ENCODE data around the gene IDUA.
A peak's percentile ranks its signal among the peaks of the same experiment; 100 is the strongest.

The IDUA gene

DNA sequence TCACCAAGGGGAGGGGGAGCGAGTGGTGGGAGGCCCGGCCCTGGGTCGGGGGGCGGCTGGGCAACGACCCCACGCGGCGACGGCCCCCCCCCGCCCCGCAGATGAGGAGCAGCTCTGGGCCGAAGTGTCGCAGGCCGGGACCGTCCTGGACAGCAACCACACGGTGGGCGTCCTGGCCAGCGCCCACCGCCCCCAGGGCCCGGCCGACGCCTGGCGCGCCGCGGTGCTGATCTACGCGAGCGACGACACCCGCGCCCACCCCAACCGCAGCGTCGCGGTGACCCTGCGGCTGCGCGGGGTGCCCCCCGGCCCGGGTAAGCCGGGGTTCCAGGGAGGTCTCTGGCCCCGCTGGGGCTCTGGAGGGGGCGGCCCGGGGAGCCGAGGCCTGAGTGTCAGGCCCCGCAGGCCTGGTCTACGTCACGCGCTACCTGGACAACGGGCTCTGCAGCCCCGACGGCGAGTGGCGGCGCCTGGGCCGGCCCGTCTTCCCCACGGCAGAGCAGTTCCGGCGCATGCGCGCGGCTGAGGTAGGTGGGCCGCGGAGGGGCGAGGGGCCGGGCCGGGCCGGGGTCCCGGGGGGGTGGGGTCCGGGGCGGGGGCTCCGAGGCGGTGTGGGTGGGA lies 15.9 kb downstream of the IDUA start:
- DNase-seq = no peak

GRCh38 chr4:1003271-1004070 lies 16.6 kb downstream of the IDUA start:
- DNase-seq = no peak

DNA sequence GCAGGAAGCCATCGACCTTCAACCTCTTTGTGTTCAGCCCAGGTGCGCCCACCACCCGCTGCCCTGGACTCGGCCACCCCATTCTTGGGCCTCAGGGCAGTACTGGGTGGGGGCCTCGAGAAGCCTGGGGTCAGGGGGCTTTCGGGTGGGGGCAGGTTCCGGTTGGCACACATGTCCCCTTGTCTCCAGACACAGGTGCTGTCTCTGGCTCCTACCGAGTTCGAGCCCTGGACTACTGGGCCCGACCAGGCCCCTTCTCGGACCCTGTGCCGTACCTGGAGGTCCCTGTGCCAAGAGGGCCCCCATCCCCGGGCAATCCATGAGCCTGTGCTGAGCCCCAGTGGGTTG lies 17.2 kb downstream of the IDUA start:
- DNase-seq = no peak

DNA sequence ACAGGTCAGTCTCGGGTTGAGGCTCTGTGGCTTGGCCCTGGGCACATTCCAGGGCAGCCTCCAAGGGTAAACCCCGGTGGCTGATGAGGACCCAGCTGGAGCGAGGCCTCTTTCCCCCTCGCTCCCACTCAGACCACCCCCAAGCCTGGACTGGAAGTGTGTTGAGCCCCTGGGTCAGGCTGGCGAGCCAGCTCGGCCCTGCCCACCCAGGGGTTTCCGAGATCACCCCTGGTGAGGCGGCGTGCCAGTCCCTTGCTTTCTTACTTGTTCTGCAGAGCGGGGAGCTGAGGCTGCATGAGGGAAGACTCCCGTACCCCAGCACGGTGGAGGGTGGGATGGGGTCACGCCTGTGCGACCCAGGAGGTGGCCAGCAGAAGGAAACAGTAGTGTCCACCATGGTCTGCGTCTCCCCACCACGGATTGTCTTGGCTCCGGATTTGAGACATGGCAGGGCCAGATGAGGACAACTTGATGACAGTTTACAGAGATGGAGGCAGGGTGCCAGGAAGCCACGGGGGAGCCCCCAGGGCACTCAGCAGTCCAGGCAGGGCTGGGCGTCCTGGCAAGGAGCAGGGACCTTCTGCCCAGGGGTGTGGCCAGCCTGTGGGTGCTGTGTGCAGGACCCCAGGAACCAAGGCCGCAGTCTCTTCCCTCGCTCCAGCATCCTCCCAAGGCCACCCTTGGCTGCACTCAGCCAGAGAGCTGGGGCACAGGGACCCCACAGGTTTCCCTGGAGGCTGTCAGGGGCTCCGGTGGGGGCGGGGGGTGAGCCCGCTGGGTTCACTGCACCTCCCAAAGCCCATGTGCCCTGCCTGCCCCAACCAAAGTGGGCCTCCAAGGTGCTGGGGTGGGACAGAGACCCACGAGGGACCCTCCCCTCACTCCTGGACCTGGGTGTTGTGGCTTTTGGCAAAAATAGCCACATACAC lies 18.0 kb downstream of the IDUA start:
- no peak for DNase-seq

DNA sequence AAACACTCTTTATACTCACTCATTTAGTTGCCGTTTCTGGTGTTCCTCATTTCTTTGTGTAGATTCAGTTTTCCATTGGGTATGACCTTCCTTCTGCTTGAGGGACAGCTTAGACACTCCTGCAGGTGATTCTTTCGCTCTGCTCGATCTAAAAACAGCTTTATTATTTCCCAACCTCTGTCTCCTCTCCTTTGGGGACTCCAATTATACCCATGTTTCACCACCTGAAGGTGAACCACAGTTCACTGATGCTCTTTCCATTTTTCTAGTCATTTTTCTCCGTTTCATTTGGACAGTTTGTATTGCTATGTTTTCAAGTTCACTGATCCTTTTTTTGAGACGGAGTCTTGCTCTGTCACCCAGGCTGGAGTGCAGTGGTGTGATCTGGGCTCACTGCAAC lies 20.0 kb downstream of the IDUA start:
- DNase-seq = no peak

DNA sequence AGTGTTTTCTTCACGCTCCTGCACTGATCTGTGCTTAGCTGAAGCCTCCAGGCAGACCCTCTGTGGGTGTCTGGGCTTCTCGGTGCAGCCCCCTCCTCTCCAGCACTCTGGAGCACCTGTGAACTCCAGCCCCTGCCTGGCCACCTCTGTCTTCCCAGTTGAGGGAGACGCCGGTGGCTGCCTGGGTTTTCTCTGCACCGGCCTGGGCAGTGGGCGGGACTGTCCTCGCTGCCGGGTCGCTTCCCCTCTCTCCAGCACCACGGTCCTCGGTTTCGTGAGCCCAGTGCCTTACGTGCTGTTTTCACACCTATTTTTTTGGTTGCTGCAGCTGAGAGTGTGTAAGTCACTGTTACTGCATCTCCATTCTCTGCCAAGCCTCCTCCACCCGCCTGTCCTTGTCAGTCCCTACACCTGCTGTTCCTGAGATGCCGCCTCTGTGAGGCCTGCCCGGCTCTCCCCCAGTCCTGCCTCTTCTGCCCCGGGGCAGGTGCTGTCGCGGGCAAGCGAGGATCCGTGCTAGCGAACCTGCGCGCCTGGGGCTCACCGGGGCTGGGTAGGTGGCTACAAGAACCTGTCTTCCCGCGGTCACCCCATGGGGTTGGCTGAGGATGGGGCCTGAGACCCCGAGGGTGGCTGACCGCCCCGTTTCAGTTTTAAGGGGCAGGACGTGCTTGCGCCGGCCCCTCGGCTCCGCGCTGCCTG lies 22.1 kb downstream of the IDUA start:
- no peak for DNase-seq

DNA sequence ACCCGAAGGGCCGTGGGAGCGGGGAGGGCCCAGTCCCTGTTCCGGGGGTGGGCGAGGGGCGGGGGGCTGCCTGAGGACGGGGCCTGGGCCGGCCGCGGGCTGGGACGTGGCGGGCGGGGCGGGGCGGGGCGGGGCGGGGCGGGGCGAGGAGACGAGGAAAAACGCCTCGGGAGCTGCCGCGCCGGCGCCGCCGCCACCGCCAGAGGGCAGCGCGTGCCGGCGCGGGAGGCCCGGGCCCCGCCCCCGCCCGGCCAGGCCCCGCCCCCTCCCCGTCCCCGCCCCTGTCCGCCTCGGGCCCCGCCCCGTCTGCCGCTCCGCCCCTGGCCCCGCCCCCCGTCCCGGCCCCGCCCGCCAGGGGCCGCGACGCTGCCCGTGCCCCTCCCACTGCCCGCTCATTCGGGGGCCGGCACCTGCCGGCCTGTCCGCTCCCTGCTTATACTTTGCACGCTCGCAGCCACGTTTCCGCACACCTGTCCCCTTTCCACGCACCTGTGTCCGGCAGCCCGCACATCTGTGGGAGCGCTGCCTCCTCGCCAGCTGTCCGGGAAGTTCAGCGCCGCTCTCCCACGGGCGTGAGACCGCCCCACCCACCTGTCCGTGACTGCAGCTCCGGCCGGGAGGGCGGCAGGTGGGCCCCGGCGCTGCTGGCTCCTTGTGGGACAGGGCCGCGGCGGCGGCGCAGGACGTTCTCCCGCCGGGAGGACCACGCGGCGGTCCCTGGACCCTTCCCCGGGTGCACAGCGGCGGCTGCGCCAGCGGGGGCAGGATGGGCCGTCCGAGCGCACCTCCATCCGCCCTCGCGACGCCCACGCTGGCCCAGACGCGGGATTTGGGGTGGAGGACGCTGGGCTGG lies 22.9 kb downstream of the IDUA start:
- peak; percentile 60 for DNase-seq

DNA sequence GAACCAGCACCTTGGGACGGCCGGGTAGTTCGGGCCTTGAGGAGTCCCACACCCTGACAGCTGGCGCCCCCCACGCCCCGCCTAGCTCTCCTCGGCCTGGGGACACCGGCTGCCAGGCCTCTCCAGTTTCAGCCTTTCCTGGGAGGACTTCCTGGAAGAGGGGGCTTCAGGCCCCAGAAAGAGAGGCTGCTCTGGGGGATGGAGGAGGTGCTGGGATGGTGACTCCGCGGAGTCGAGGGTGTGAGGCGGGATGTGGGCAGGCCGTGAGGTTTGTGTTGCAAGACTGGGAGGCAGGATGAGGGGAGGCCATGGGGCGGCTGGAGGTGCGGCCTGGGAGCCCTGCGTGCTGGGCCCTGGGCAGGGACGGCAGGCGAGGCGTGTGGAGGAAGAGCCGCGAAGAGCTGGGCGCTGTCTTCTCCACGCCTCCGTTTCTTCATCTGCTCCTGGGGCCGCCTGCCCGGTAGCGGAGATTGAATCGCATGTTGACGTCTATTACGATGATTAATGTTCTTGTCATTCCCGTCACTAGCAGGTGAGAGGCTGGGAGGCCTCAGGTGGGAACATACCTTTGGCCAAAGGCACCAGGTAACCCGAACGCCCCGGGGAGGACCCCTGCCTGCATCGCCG lies 23.7 kb downstream of the IDUA start:
- DNase-seq = peak; percentile 78

- peak; percentile 91 for DNase-seq
These were observed 24.3 kb downstream of the IDUA start, which contains the start of gene FGFRL1 for GRCh38 chr4:1011022-1011665. FGFRL1 (plus strand) TSS chr4:1011626; CDS start chr4:1012486, 860 bp downstream.

DNA sequence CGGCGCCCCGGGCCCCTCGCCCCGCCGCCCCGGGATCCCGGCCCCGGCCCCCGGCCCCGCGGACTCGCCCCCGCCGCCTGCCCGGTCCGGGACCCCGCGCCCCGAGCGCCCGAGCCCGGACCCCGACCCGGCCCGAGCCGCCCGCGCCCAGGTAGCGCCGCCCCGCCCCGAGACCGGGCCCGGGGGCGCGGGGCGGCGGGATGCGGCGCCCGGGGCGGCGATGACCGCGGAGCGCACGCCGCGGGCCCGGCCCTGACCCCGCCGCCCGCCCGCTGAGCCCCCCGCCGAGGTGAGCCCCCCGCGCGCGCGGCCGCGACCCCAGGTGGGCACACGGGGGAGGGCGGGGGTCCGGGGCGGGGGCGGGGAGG lies 24.8 kb downstream of the IDUA start:
- DNase-seq = no peak

GRCh38 chr4:1012034-1012739 lies 25.3 kb downstream of the IDUA start:
- DNase-seq = peak; percentile 38

DNA sequence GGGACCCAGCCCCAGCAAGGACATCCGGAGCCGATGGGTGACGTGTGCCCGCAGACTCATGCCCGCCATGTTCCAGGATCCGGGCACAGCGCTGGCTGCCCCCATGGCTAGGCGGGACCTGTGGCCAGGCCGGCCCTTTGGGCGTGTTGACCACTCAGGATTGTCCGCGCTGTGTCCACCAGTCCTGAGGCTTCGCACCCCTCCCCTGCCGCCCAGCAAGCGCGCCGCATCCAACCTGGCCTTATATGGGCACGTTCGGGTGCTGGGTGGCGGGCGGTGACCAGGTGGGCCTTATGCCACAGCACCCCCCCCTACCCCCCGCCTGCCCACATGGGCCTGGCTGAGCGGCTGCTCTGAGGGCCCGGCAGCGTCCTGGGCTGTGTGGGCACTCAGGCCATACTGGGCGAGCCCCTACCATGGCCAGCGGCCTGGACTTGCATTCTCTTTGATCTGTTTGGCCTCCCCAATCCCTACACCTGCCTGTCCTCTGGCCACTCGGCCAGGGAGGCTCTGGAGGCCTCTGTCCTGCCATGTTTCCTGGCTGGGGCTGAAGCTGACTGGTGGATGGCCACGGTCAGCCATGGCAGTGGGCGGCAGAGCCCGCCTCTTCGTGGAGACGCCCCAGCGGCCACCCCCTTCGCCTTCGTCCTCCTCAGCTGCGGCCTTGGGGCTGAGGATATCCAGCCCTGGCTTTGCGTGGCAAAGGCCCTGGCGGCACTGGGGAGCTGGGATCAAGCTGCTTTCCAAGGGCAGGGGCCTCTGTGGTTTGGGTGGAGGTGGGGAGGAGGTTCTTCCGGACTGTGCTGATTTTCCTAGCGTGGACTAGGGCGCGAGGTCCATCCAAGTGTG lies 26.6 kb downstream of the IDUA start:
- no peak for DNase-seq

DNA sequence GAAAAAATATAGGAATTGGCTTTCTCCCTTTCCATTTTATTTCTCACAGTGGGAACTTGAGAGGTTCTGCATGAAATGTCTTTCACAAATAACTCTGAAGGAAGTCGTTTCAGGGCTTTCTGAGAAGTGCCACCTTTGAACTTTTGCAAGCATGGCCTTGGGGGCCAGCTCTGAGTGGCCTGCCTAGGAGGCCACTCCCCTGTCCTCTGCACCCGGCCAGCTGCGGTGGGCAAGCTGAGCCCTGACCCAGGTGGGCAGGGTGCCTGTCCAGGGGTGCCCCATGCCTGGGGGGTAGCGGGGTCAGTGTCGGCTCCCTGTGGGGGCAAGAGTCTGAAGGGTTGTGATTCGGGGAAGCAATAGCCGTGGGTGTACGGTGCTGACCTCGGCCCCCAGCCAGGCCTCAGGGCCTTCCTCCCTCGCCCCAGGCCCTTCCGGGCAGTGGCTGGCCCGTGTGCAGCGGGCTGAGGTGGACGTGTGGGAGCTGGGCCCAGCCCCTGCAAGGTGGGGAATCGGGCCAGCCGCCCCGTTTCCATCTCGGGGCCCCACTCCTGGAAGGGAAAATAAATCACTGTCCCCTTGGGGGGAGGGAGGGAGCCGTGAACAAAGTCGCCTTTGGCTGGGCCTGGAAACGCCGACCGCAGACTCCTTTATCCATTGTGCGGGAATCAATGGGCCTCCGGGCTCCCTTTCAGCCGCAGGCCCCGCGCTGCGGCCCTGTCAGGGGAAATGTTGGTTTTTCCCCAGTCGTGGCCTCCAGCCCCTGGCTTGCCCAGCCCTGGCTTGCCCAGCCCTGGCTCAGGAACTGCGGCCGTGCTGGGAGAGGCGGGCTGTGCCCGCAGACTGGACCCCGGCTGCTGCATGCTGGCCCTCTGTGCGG lies 27.7 kb downstream of the IDUA start:
- DNase-seq = no peak

GRCh38 chr4:1015179-1015578 lies 28.3 kb downstream of the IDUA start:
- DNase-seq = no peak

DNA sequence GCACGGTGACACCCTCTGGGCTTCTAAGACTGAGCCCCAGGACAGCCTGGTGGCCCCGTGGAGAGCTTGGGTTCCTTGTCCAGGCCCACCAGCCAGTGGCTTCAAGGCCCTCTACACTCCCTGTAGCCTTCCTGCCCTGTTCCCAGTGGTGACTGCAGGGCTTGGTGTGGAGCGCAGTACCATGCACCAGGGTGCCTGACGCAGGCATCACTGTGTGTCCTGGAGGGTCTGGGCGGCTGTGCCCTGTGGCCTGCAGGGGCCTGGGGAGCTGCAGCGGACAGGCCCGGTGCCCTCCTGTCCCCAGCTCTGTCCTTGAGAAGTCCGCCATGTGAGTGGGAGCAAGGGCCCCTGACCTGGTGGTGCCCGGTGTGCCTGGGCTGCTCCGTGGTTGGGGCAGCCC lies 28.9 kb downstream of the IDUA start:
- DNase-seq = no peak

DNA sequence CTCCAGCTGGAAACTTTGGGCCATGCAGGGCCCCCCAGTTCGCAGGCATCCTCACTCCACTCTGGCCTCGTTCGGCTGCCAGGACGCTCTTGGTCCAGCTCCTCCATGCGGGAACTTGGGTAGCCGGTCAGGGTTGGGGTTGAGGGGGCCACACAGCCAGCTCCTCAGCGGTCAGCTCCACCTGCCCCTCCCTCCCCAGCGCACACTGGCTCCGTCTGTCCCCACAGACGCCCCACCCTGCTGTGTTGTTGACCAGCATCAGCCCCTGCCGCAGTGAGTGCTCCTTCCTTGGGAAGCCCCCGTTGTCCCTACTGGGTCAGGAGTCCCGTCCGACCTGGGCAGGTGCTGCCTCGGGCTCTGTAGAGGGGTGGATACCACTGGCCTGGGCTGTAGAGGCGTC lies 30.4 kb downstream of the IDUA start:
- DNase-seq = no peak

DNA sequence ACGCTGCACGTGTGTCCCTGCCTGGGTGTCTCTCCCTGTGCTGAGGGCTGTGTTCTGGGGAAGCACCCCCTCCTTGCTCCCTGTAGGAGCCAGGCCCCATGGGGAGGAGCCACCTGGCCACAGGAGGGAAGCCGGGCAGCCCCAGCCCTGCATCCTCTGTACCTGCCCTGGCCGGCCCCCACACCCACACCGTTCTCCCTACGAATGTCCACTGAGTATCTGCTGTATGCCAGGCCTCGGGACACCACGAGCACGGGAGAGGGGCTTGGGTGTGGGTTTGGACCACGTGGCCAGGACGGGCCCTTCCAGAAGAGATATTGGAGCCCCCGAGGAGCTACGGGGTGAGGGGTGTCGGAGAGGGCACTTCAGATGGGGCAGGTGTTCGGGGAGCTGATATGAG lies 30.9 kb downstream of the IDUA start:
- no peak for DNase-seq

Data from fibroblast of skin of right biceps (primary cell).